ENCODE data around the gene RBKS. TPM values are rescaled to one million over a fixed set of nuclear protein-coding genes. Genes with fewer than 3 reads are reported as not detected.
"Not testable (repeated sequence)": the region's sequence is repeated elsewhere in the genome, so short reads cannot be mapped to it uniquely, and the experiment has no call there.

RBKS gene
- total and polyA plus RNA-seq, 10 donors: 1.00 to 5.1 (median 2.6) TPM

DNA sequence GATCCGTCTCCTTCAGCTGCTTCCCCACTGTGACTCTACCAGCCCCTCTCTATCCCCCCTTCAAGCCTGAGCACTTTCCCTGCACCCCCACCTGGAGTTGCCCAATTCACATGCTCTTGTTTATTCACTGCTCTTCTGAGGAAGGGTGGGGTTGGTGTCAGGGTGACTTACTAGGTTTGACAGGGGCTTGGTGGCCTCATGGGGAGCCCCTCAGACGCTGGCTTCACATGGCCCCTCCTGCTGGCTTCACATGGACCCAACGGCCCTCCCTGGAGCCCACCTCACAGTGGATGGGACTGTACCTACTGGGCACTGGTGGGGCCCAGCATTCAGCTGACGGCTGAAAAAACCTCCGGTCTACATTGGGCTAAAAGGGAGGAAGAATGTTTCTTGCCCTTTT, 135.4 kb downstream of the RBKS start:
- no peaks in the 10 kb centered on the region for H3K36me3 ChIP-seq
- H3K27ac ChIP-seq: no peak overlapping the region
- H3K4me1 ChIP-seq: peaks cover 0 to 34% (median 2%) of the 10 kb centered on the region in 6 donors
- no peak for DNase-seq
- H3K27me3 ChIP-seq (replicated peaks in 1 of 7): peaks cover 0 to 5% (median 0%) of the 10 kb centered on the region in 7 donors
- no peaks in the 10 kb centered on the region for H3K9me3 ChIP-seq
- H3K4me3 ChIP-seq: no peak overlapping the region
- 82 to 91% (median 87%) methylated on average over 5 of the region's 5 CpGs for WGBS, 5 donors
- TF ChIP-seq POLR2A (IDR thresholded peaks at IDR 0.05) (no peak), POLR2AphosphoS5 (IDR thresholded peaks at IDR 0.05) (no peak)
- TF ChIP-seq, protein P1, sequence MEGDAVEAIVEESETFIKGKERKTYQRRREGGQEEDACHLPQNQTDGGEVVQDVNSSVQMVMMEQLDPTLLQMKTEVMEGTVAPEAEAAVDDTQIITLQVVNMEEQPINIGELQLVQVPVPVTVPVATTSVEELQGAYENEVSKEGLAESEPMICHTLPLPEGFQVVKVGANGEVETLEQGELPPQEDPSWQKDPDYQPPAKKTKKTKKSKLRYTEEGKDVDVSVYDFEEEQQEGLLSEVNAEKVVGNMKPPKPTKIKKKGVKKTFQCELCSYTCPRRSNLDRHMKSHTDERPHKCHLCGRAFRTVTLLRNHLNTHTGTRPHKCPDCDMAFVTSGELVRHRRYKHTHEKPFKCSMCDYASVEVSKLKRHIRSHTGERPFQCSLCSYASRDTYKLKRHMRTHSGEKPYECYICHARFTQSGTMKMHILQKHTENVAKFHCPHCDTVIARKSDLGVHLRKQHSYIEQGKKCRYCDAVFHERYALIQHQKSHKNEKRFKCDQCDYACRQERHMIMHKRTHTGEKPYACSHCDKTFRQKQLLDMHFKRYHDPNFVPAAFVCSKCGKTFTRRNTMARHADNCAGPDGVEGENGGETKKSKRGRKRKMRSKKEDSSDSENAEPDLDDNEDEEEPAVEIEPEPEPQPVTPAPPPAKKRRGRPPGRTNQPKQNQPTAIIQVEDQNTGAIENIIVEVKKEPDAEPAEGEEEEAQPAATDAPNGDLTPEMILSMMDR (IDR thresholded peaks at IDR 0.05 in 8 of 11, conservative IDR thresholded peaks at IDR 0.05 in 3 of 11): no peak
- intact Hi-C loops (cut with DNase I; ENCODE audit: low total_unique reads): no loop called here

DNA sequence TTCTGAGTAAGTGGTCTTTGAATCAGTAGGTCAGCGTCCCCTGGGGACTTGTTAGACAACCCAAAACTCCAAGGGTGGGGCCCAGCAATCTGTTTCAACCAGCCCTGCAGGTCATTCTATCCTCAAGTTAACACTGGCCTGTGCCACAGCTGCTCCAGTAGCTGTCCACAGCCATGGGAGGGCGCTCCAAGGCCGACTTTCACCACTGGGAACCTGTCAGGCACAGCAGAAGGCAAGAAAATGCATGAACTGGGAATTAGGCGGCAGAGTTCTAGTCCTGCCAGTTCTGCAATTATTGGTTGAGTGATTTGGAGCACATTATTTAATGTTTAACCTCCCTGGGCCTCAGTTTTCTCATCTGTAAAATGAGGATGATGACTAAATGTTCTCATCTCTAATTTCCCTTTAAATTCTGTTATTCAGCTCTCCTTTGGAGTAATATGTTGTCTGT, 136.0 kb downstream of the RBKS start:
- peaks cover 0 to 34% (median 2%) of the 10 kb centered on the region in 6 donors for H3K4me1 ChIP-seq
- H3K27me3 ChIP-seq (replicated peaks in 1 of 7): peaks cover 0 to 5% (median 0%) of the 10 kb centered on the region in 7 donors
- TF ChIP-seq, protein P1 (IDR thresholded peaks at IDR 0.05 in 8 of 11, conservative IDR thresholded peaks at IDR 0.05 in 3 of 11): peak; percentile 32 to 88 (median 72)
- peak in 1 of 3 donors; percentile 68 for TF ChIP-seq POLR2AphosphoS5 (IDR thresholded peaks at IDR 0.05)
- TF ChIP-seq POLR2A (IDR thresholded peaks at IDR 0.05): no peak
- intact Hi-C loops (cut with DNase I; ENCODE audit: low total_unique reads): no loop called here
- WGBS, 5 donors: 22 to 36% (median 27%) methylated on average over 4 of the region's 4 CpGs
- H3K27ac ChIP-seq: no peak overlapping the region
- peak; percentile 90 for DNase-seq
- H3K9me3 ChIP-seq: peaks cover 0 to 6% (median 4%) of the 10 kb centered on the region in 8 donors
- no peaks in the 10 kb centered on the region for H3K36me3 ChIP-seq
- H3K4me3 ChIP-seq: no peak overlapping the region

DNA sequence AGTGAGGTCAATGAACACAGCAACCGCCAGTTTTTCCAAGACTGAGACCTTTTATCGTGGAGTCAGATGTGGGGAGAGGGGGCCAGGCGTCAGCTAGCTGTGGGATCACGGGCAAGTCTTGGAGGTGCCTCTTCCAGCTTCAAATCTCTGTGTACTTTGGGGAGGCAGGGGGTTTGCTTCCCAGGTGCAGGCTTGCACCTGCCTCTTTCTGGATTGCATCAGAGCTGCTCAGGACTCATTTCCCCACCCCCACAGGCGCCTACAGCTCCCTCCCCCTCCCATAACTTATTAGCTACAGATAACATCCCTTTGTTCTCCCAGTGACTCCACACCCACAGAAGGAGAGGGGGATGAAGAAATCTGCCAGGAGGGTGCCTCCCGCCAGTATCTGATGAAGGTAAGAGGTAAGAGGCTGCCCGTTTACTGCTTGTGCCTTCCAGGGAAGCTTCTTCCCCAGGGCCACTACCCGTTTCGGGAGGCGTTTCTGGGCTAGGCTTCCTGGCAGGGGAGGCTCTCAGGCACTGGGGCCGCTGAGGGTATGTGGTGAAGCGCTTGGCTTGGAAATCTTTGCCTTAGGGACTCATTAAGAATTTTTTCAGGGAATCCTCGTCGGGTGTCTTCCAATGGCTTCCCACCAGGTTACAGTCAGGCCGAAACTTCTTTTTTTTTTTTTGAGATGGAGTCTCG, 137.5 kb downstream of the RBKS start:
- intact Hi-C loops (cut with DNase I; ENCODE audit: low total_unique reads): no loop called here
- Histone ChIP-seq H3K4me3 (no peak overlapping the region), H3K27me3 (replicated peaks in 1 of 7) (peaks cover 0 to 5% (median 0%) of the 10 kb centered on the region in 7 donors), H3K36me3 (no peaks in the 10 kb centered on the region), H3K4me1 (peaks cover 0 to 34% (median 2%) of the 10 kb centered on the region in 6 donors), H3K9me3 (peaks cover 0 to 14% (median 9%) of the 10 kb centered on the region in 8 donors), H3K27ac (no peak overlapping the region)
- WGBS, 5 donors: 63 to 81% (median 78%) methylated on average over 16 of the region's 16 CpGs
- TF ChIP-seq POLR2AphosphoS5 (IDR thresholded peaks at IDR 0.05): no peak
- no peak for TF ChIP-seq POLR2A (IDR thresholded peaks at IDR 0.05)
- TF ChIP-seq, protein P1 (IDR thresholded peaks at IDR 0.05 in 8 of 11, conservative IDR thresholded peaks at IDR 0.05 in 3 of 11): no peak
- DNase-seq: no peak

DNA sequence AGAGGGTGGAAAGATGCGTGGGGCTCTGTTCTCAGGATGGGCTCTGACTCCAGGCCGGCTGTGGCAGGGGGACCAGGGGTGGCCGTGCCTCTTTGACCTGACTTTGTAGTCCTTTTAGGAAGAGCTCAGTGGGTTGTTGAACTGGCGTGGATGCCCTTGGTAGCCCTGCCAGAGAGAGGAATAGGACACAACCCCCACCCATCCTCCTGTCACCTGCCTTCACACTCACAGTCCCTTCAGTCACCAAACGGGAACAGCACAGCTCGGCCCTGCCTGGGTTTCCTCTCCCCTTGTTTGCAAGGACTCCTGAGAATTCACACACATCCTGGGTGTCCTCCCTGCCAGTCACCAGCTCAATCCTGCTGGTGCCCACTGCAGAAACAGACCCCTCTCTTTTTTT, 138.8 kb downstream of the RBKS start:
- 63 to 92% (median 84%) methylated on average over 5 to 6 of the region's 6 CpGs for WGBS, 5 donors
- intact Hi-C loops (cut with DNase I; ENCODE audit: low total_unique reads): no loop called here

DNA sequence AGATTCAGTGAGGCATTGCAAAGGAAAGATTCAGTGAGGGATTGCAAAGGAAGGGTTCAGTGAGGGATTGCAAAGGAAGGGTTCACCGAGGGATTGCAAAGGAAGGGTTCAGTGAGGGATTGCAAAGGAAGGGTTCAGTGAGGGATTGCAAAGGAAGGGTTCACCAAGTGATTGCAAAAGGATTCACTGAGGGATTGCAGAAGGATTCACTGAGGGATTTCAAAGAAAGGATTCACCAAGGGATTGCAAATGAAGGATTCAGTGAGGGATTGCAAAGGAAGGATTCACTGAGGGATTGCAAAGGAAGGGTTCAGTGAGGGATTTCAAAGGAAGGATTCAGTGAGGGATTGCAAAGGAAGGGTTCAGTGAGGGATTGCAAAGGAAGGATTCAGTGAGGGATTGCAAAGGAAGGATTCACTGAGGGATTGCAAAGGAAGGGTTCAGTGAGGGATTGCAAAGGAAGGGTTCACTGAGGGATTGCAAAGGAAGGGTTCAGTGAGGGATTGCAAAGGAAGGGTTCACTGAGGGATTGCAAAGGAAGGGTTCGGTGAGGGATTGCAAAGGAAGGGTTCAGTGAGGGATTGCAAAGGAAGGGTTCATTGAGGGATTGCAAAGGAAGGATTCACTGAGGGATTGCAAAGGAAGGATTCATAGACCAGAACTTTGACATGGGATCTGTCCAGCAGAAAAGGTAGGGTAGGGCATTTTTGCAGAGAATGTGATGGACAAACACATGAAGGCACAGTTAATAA, 141.2 kb downstream of the RBKS start:
- intact Hi-C loops (cut with DNase I; ENCODE audit: low total_unique reads); H3K27me3 ChIP-seq (replicated peaks in 1 of 7); H3K36me3 ChIP-seq; H3K27ac ChIP-seq; H3K4me3 ChIP-seq; DNase-seq: not testable (repeated sequence)
- H3K9me3 ChIP-seq: peaks cover 0 to 16% (median 10%) of the 10 kb centered on the region in 8 donors
- 76 to 91% (median 79%) methylated on average over 2 of the region's 2 CpGs for whole genome bisulfite sequencing, 5 donors
- H3K4me1 ChIP-seq: peaks cover 0 to 12% (median 0%) of the 10 kb centered on the region in 6 donors

More for the DNA sequence above, 138.8 kb downstream of the RBKS start:
- no peak for DNase-seq
- Histone ChIP-seq H3K27me3 (replicated peaks in 1 of 7) (peaks cover 0 to 5% (median 0%) of the 10 kb centered on the region in 7 donors), H3K27ac (no peak overlapping the region), H3K9me3 (peaks cover 0 to 14% (median 9%) of the 10 kb centered on the region in 8 donors), H3K4me3 (no peak overlapping the region), H3K4me1 (peaks cover 0 to 23% (median 0%) of the 10 kb centered on the region in 6 donors), H3K36me3 (no peaks in the 10 kb centered on the region)
- TF ChIP-seq, protein P1 (IDR thresholded peaks at IDR 0.05 in 8 of 11, conservative IDR thresholded peaks at IDR 0.05 in 3 of 11): no peak
- no peak for TF ChIP-seq POLR2A (IDR thresholded peaks at IDR 0.05)
- no peak for TF ChIP-seq POLR2AphosphoS5 (IDR thresholded peaks at IDR 0.05)

All from spleen (tissue), 11 donors.